T follicular helper cell (primary cell): ENCODE measurements around the gene LARGE1.

ENCODE experiments used
- DNase-seq: peaks from one replicate; pipeline ENCODE4 v3.0.0-alpha.2; 2020; ENCODE audit warnings: low read depth

The LARGE1 gene

GRCh38 chr22:33853200-33854097 is 66.8 kb downstream of the LARGE1 start:
- no peak for DNase-seq

- DNase-seq, result no peak
These were observed 68.4 kb downstream of the LARGE1 start for GRCh38 chr22:33851821-33852384.

GRCh38 chr22:33851240-33851639 is 69.0 kb downstream of the LARGE1 start:
- no peak for DNase-seq

GRCh38 chr22:33850724-33851123 is 69.6 kb downstream of the LARGE1 start:
- DNase-seq, result no peak

- no peak for DNase-seq
These were observed 70.1 kb downstream of the LARGE1 start for GRCh38 chr22:33850193-33850592.

GRCh38 chr22:33848251-33848650 is 72.0 kb downstream of the LARGE1 start:
- no peak for DNase-seq

- no peak for DNase-seq
These were observed 76.0 kb downstream of the LARGE1 start for GRCh38 chr22:33844273-33844672.

GRCh38 chr22:33842421-33843094 is 77.7 kb downstream of the LARGE1 start:
- DNase-seq, result no peak

GRCh38 chr22:33842006-33842354 is 78.3 kb downstream of the LARGE1 start:
- no peak for DNase-seq

- DNase-seq, result no peak
These were observed 78.8 kb downstream of the LARGE1 start for GRCh38 chr22:33841281-33842005.

GRCh38 chr22:33838644-33839043 is 81.6 kb downstream of the LARGE1 start:
- DNase-seq, result no peak

GRCh38 chr22:33837826-33838225 is 82.5 kb downstream of the LARGE1 start:
- DNase-seq, result no peak

GRCh38 chr22:33835265-33835664 is 85.0 kb downstream of the LARGE1 start:
- no peak for DNase-seq

GRCh38 chr22:33832558-33833151 is 87.6 kb downstream of the LARGE1 start:
- DNase-seq, result no peak

- no peak for DNase-seq
These were observed 88.6 kb downstream of the LARGE1 start for GRCh38 chr22:33831651-33832050.

GRCh38 chr22:33831207-33831606 is 89.1 kb downstream of the LARGE1 start:
- no peak for DNase-seq

- no peak for DNase-seq
These were observed 90.6 kb downstream of the LARGE1 start for GRCh38 chr22:33829546-33830280.

GRCh38 chr22:33828302-33828701 is 92.0 kb downstream of the LARGE1 start:
- no peak for DNase-seq

- no peak for DNase-seq
These were observed 94.5 kb downstream of the LARGE1 start for GRCh38 chr22:33825761-33826160.

- no peak for DNase-seq
These were observed 96.7 kb downstream of the LARGE1 start for GRCh38 chr22:33823552-33823951.

GRCh38 chr22:33821290-33821689 is 99.0 kb downstream of the LARGE1 start:
- no peak for DNase-seq
